PC-3 (cell line): ENCODE measurements around the gene CABLES1.

ENCODE experiments used
- CTCF ChIP-seq: fragments of 300-600 bp; sonication (generic); conservative IDR thresholded peaks from 2 replicates; pipeline ENCODE4 v1.5.1; 2017; ENCODE audit warnings: antibody characterized with exemption, low read depth, mild to moderate bottlenecking, low read length
- EZH2phosphoT487 ChIP-seq: fragments of 300-600 bp; sonication (generic); IDR thresholded peaks from 2 replicates; pipeline ENCODE4 v1.6.1; 2018; ENCODE audit warnings: mild to moderate bottlenecking, antibody characterized with exemption, low read length, borderline replicate concordance

DNA sequence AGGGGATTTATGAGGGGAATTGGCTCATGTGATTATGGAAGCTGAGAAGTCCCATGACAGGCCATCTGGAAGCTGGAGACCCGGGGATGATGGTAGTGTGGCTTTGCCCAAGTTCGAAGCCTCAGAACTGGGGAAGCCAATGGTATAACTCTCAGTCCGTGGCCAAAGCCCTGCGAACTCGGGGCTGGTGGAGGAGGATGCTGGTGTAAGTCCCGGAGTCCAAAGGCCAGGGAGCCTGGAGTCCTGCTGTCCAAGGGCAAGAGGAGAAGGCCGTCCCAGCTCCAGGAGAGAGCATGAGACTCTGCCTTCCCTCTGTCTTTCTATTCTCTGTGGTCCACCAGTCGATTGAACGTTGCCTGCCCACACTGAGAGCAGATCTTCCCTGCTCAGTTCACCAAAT lies 43.2 kb upstream of the CABLES1 start:
- TF ChIP-seq CTCF (no peak), EZH2phosphoT487 (no peak)
